Endothelial cell of umbilical vein (primary cell): ENCODE measurements around the gene PACSIN2. TPM values are rescaled to one million over a fixed set of nuclear protein-coding genes. Genes with fewer than 3 reads are reported as not detected.

Experiments used
- BruUV-seq: library from RNA; stranded (reverse); fragments of 400-500 nt; replicated peaks from 2 replicates; lab custom pipeline; 2021; lab: Mats Ljungman, UMichigan
- CTCF ChIA-PET: fragments of 300-600, 350-600 bp; sonication (Branson Sonifier 250); formaldehyde crosslinking; loops from one replicate; lab custom pipeline; 2021; ENCODE audit warnings: antibody characterized with exemption, inconsistent platforms; lab: Charles Lee
- POLR2A ChIA-PET: fragments of 300-600, 350-600 bp; sonication (Branson Sonifier 250); formaldehyde crosslinking; loops from one replicate; lab custom pipeline; 2021; ENCODE audit warnings: antibody characterized with exemption, inconsistent platforms; lab: Charles Lee
- DNase-seq: peaks from one replicate; pipeline ENCODE4 v3.0.0-alpha.2; 2011; ENCODE audit warnings: low read depth, low spot score
- FAIRE-seq: peaks from 2 replicates; lab custom pipeline; 2011; peaks lifted over from hg19 to GRCh38; lab: Jason Lieb, UNC
- H2AFZ ChIP-seq: 2 replicates; pipeline ENCODE4 v1.6.0; 2012; ENCODE audit warnings: low read depth, low read length, control low read depth, inconsistent platforms
- H3K27ac ChIP-seq: 2 replicates; pipeline ENCODE4 v1.5.1; 2011; ENCODE audit warnings: low read depth, mild to moderate bottlenecking, control low read depth, low read length, moderate library complexity; ENCODE audit not compliant: insufficient read depth
- H3K27me3 ChIP-seq, 2 experiments: 2 replicates each; pipeline versions ENCODE4 v1.6.0 to v1.6.1; 2011; ENCODE audit warnings: low read length in 2 of 2, mixed read lengths in 1 of 2; ENCODE audit not compliant: control insufficient read depth in 2 of 2, insufficient read depth in 2 of 2
- H3K36me3 ChIP-seq, 2 experiments: 2 replicates in 1 of 2; 3 replicates in 1 of 2; pipeline ENCODE4 v1.5.1; 2011; ENCODE audit warnings: low read length in 2 of 2, mild to moderate bottlenecking in 1 of 2, moderate library complexity in 1 of 2; ENCODE audit not compliant: control insufficient read depth in 2 of 2, insufficient read depth in 2 of 2; ENCODE audit errors: extremely low read depth in 1 of 2
- H3K4me1 ChIP-seq: 3 replicates; pipeline ENCODE4 v1.5.1; 2011; ENCODE audit warnings: mild to moderate bottlenecking, low read length; ENCODE audit not compliant: control insufficient read depth, insufficient read depth; ENCODE audit errors: extremely low read depth
- H3K4me2 ChIP-seq: 2 replicates; pipeline ENCODE4 v1.6.1; 2011; ENCODE audit warnings: low read length, control low read depth, mixed read lengths; ENCODE audit not compliant: insufficient read depth
- H3K4me3 ChIP-seq, 3 experiments: fragments of 200-600 bp in 1 of 3; sonication (generic), shearing (Covaris generic) in 1 of 3; replicated peaks in 1 of 3; 2 replicates each; pipeline ENCODE4 v1.5.1; 2011 to 2016; ENCODE audit warnings: control low read depth in 3 of 3, low read length in 3 of 3, mild to moderate bottlenecking in 2 of 3, inconsistent platforms in 1 of 3, low read depth in 1 of 3, moderate library complexity in 1 of 3; ENCODE audit not compliant: insufficient read depth in 1 of 3
- H3K79me2 ChIP-seq: 2 replicates; pipeline ENCODE4 v1.6.0; 2012; ENCODE audit warnings: low read length, inconsistent platforms; ENCODE audit not compliant: control insufficient read depth, insufficient read depth
- H3K9ac ChIP-seq: replicated peaks from 2 replicates; pipeline ENCODE3; 2011; ENCODE audit warnings: low read length, control low read depth; ENCODE audit not compliant: insufficient read depth; ENCODE audit errors: extremely low read depth
- H3K9me1 ChIP-seq: replicated peaks from 3 replicates; pipeline ENCODE4 v1.6.0; 2011; ENCODE audit warnings: mild to moderate bottlenecking, low read length; ENCODE audit not compliant: control insufficient read depth, insufficient read depth; ENCODE audit errors: extremely low read depth
- H3K9me3 ChIP-seq: replicated peaks from 2 replicates; pipeline ENCODE4 v1.5.1; 2012; ENCODE audit warnings: low read length, inconsistent platforms; ENCODE audit not compliant: control insufficient read depth, insufficient read depth
- H4K20me1 ChIP-seq: replicated peaks from 2 replicates; pipeline ENCODE3; 2011; ENCODE audit warnings: mild to moderate bottlenecking, low read length; ENCODE audit not compliant: control insufficient read depth, insufficient read depth; ENCODE audit errors: extremely low read depth
- EZH2 ChIP-seq: IDR thresholded peaks from 2 replicates; pipeline ENCODE4 v1.6.1; 2012; ENCODE audit warnings: borderline replicate concordance, low read depth, mild to moderate bottlenecking, moderate library complexity, low read length, inconsistent platforms; ENCODE audit not compliant: severe bottlenecking
- FOS ChIP-seq: IDR thresholded peaks from 2 replicates; pipeline ENCODE4 v1.6.1; 2011; ENCODE audit warnings: mild to moderate bottlenecking, low read length, moderate library complexity, borderline replicate concordance; ENCODE audit not compliant: insufficient read depth
- GATA2 ChIP-seq: IDR thresholded peaks from 2 replicates; pipeline ENCODE4 v1.7.0; 2011; ENCODE audit warnings: low read depth, mild to moderate bottlenecking, moderate library complexity, mixed read lengths, low read length; ENCODE audit not compliant: insufficient read length, insufficient read depth
- JUN ChIP-seq: IDR thresholded peaks from 2 replicates; pipeline ENCODE4 v1.6.1; 2011; ENCODE audit warnings: borderline replicate concordance, low read depth; ENCODE audit not compliant: insufficient read length, insufficient read depth
- MYC ChIP-seq: IDR thresholded peaks from one replicate; pipeline ENCODE4 v1.6.1; 2011; ENCODE audit warnings: mild to moderate bottlenecking, low read depth, low read length
- POLR2A ChIP-seq: IDR thresholded peaks from 2 replicates; pipeline ENCODE4 v1.6.1; 2012; ENCODE audit warnings: low read depth, mild to moderate bottlenecking, control low read depth, low read length
- POLR2AphosphoS5 ChIP-seq: IDR thresholded peaks from 2 replicates; pipeline ENCODE4 v1.6.1; 2012; ENCODE audit warnings: low read depth, mild to moderate bottlenecking, control low read depth, low read length, moderate library complexity; ENCODE audit not compliant: insufficient read depth
- dilution Hi-C: fragments of 300-500 bp; cut with MboI; formaldehyde crosslinking; loops from one replicate; pipeline ENCODE4 v1.15.0; 2019; ENCODE audit warnings: low sequenced_read_pairs; ENCODE audit not compliant: extremely low pct_ligation_motif_present
- intact Hi-C: fragments of 100-400 bp; cut with micrococcal nuclease; formaldehyde crosslinking; loops from one replicate; pipeline ENCODE4 v1.10.0; 2022
- polyA plus RNA-seq, 4 experiments: library from polyadenylated mRNA; depleted of rRNA in 3 of 4; stranded (reverse) in 3 of 4; unstranded in 1 of 4; fragments of >200 nt; gene quantifications; 2 replicates each; pipeline versions ENCODE4 v1.2.1 to v1.2.3, GENCODE V29; 2011 to 2012; ENCODE audit warnings: missing spikeins in 1 of 4
- total RNA-seq: library from RNA; stranded (reverse); gene quantifications from 2 replicates; pipeline ENCODE4 v1.2.3, GENCODE V29; 2021
- TF ChIP-seq, protein P1 (sequence below): IDR thresholded peaks from 2 replicates; pipeline ENCODE4 v1.6.1; 2011; ENCODE audit not compliant: insufficient read depth, insufficient read length
- TF ChIP-seq, protein P2 (sequence below), 2 donors: IDR thresholded peaks; 1 replicate in 1 of 2; 2 replicates in 1 of 2; pipeline ENCODE4 v1.5.1; 2011; ENCODE audit warnings: low read length in 2 of 2, mild to moderate bottlenecking in 2 of 2, moderate library complexity in 2 of 2, control low read depth in 1 of 2, inconsistent platforms in 1 of 2, low read depth in 1 of 2; ENCODE audit not compliant: insufficient read depth in 1 of 2; ENCODE audit errors: extremely low read depth in 1 of 2

Gene PACSIN2
- total and polyA plus RNA-seq, 2 donors (not counting 3 experiments of a cell fraction or from before 2014, with no cell fraction given), result 46.2 to 64.5 TPM

- DNase-seq (no peak), FAIRE-seq (no peak)
- Histone ChIP-seq H4K20me1 (no peaks in the 10 kb centered on the region), H3K4me3 (no peak overlapping the region), H3K4me2 (no peak overlapping the region), H3K4me1 (peaks cover 18% of the 10 kb centered on the region), H2AFZ (no peak overlapping the region), H3K27ac (no peak overlapping the region), H3K36me3 (peaks cover 0 to 7% of the 10 kb centered on the region in 2 experiments), H3K9me1 (no peaks in the 10 kb centered on the region), H3K9me3 (no peaks in the 10 kb centered on the region), H3K27me3 (no peaks in the 10 kb centered on the region), H3K9ac (no peak overlapping the region), H3K79me2 (peaks cover 4% of the 10 kb centered on the region)
- intact Hi-C loops (no loop called here), dilution Hi-C loops (no loop called here)
- TF ChIP-seq, protein P1, sequence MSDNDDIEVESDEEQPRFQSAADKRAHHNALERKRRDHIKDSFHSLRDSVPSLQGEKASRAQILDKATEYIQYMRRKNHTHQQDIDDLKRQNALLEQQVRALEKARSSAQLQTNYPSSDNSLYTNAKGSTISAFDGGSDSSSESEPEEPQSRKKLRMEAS, result no peak
- TF ChIP-seq, protein P2, sequence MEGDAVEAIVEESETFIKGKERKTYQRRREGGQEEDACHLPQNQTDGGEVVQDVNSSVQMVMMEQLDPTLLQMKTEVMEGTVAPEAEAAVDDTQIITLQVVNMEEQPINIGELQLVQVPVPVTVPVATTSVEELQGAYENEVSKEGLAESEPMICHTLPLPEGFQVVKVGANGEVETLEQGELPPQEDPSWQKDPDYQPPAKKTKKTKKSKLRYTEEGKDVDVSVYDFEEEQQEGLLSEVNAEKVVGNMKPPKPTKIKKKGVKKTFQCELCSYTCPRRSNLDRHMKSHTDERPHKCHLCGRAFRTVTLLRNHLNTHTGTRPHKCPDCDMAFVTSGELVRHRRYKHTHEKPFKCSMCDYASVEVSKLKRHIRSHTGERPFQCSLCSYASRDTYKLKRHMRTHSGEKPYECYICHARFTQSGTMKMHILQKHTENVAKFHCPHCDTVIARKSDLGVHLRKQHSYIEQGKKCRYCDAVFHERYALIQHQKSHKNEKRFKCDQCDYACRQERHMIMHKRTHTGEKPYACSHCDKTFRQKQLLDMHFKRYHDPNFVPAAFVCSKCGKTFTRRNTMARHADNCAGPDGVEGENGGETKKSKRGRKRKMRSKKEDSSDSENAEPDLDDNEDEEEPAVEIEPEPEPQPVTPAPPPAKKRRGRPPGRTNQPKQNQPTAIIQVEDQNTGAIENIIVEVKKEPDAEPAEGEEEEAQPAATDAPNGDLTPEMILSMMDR (IDR thresholded peaks at IDR 0.05; ENCODE audit: extremely low read depth in 1 of 2, insufficient read depth in 1 of 2, low read depth in 1 of 2, low read length in 2 of 2), result no peak
- TF ChIP-seq MYC, result no peak
- TF ChIP-seq POLR2AphosphoS5, result no peak
- TF ChIP-seq FOS, result no peak
- no peak for TF ChIP-seq JUN
- TF ChIP-seq POLR2A, result no peak
- TF ChIP-seq EZH2, result no peak
- no peak for TF ChIP-seq GATA2
- ChIA-PET CTCF (interaction anchor here (0.8 to 2.1 kb wide), 3 partner anchors 15 to 103 kb away, joined by 3 to 7 read pairs (median 3); no protein-coding TSS in a partner anchor), POLR2A (interaction anchor here (0.7 kb wide), 1 partner anchor 12 kb away, joined by 8 read pairs; no protein-coding TSS in a partner anchor)
- no TSS peak for BruUV-seq
Measured at GRCh38 chr22:42910221-42910942, 104.6 kb downstream of the PACSIN2 start.
